GM19397 (cell line): ENCODE results near the gene PPARD.

ENCODE experiments used
- ATAC-seq: cut with Tn5 transposase; IDR thresholded peaks from one replicate; pipeline ENCODE4 v1.9.1; 2021; ENCODE audit warnings: mild to moderate bottlenecking, moderate library complexity; ENCODE audit not compliant: unreplicated experiment

The PPARD gene

GRCh38 chr6:35465646-35466045 lies 123.3 kb downstream of the PPARD start:
- ATAC-seq: no peak

DNA sequence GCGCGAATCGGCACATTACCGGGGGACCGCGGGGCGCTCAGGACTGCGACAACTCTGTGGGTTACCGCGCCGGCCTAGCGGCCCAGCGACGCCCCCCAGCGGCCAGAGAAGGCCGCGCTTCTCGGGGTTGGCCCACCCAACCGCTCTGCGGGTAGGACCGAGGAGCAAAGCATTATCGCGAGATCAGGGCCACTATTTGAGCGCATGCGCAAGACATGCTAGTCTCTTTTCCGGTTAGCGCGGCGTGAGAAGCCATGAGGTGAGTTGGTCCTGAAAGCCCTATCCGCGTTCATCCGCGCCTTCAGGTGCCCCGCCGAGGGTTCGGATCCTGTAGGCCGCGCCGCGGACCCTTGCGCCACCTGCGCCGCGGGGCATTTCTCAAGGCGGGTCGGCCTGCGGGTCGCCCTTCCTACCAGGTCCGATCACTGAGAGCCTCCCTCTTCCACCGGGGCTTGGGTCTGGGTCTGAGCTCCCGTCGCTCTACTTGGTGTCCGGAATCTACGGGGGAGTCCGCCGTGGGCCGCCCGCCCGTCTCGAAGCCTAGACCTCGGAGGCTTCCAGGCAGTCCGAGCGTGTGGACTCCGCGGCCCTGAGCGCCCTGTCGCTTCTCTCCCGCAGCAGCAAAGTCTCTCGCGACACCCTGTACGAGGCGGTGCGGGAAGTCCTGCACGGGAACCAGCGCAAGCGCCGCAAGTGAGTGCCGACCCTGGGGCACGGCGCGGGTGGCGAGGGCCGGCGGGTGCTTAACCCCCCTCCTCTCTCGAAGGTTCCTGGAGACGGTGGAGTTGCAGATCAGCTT lies 126.0 kb downstream of the PPARD start, which contains the start of gene RPL10A:
RPL10A (plus strand) TSS at position 221 of the 799 bp plus-strand sequence; CDS start at position 255, 34 bp downstream.
- peak; percentile 80 for ATAC-seq

DNA sequence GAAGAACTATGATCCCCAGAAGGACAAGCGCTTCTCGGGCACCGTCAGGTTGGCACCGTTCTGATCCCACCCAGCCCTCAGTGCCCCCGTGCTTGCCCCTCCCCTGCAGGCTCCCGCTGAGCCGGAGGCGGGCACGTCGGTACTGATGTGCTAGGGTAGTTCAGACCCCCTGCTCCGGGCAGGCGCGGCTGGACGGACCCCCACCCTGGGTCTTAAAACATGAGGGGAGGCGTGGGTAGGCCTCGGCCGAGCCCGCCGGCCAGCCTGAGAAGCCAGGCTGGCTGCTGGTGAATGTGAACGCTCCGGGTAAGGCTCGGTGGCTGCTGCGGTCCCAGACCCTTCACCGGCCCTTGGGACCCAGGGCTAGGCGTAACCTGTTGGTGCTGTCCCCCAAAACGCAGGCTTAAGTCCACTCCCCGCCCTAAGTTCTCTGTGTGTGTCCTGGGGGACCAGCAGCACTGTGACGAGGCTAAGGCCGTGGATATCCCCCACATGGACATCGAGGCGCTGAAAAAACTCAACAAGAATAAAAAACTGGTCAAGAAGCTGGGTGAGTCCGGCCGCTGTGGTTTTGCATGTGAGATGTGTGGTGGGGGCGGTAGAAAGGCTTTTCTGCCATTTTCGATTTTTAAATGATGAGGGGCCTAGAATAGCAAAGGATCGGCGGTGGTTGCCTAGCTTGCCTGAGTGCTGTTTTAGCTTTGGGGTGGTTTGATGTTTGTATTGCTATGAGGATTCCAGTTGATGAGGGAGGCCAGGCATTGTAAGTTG lies 126.8 kb downstream of the PPARD start:
- ATAC-seq: peak; percentile 2

DNA sequence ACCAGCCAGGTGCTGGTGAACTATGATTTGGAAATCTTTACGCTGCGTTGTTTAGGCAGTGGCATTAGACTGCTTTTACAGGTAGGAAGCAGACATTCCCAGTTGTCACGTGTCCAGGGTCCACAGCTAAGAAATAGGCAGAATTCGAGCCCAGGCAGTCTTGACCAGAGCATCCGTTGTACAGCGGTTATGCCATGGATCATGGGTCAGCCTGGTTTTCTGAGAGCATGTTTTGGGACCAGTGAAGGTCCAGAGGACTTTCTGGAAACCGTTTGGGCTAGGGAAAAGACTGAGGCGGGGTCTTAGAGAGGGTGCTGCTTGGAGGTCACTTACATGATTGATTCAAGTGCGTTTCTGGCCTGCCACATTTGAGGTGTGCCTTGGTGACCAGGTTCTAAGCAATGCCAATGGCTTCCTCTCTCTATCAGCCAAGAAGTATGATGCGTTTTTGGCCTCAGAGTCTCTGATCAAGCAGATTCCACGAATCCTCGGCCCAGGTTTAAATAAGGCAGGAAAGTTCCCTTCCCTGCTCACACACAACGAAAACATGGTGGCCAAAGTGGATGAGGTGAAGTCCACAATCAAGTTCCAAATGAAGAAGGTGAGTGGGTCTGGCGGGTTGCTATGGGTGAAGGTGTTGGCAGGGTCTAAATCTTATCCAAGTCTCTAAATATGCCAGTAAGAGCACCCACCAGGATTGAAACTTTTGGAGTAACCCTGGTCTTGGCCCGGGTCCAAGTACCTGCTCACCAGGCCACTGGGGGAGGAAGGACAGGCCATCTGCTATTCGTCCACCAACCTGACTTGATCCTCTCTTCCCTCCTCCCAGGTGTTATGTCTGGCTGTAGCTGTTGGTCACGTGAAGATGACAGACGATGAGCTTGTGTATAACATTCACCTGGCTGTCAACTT lies 127.6 kb downstream of the PPARD start:
- no peak for ATAC-seq

- no peak for ATAC-seq
Measured at GRCh38 chr6:35470663-35471120, 128.3 kb downstream of the PPARD start.

DNA sequence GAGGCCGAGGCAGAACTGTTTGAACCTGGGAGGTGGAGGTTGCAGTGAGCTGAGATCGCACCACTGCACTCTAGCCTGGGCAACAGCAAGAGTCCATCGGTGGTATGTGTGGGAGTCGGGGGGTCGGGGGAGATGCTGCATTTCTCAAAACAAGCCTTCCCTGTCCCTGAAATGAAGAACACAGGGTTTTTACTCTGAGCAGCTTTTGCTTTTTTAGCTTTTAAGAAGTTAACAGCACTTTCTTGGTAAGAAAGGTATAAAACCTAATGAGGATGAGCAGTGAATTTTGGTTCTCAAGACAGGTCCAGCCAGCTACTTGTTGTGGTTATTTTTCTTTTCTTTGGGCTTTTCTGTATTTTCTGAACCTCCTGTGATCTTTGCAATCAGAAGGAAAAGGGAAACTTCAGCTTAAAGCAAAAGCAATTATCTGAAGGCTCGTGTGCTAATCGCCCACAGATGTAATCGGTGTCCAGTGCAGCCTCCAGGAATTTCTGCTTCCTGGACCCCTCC lies 129.5 kb downstream of the PPARD start:
- ATAC-seq: no peak

DNA sequence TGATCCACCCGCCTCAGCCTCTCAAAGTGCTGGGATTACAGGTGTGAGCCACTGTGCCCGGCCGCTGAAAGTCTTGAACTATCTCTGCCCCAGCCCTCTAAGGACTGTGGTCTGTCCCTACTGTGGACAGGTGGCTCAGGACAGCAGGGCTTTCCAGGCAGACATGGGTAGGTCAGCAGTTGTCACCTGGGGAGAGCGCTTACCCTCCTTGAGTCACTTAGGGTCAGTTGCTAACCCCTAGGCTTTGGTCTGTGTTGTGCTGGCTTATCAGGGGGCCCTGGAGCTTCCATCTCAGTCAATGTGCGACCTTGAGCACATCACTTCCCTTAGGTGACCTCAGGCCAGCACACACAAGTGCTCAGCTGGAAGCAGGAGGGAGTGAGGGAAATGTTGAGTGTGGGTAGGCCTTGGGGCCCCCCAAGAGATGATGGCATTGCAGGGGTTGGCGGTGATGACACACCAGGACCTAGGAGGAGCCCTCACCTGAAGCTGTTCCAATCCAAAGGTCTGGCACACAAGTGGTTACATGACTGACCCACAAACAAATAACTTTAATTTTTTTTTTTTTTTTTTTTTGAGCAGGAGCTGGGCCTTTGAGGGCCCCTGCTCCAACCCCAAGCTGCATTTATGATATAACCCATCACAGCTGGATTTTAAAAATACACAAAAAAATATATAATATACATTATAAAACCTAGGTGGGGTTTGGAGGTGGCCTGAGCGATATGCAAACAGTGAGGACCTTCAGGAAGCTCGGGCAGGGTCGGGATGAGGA lies 130.9 kb downstream of the PPARD start:
- ATAC-seq: no peak

DNA sequence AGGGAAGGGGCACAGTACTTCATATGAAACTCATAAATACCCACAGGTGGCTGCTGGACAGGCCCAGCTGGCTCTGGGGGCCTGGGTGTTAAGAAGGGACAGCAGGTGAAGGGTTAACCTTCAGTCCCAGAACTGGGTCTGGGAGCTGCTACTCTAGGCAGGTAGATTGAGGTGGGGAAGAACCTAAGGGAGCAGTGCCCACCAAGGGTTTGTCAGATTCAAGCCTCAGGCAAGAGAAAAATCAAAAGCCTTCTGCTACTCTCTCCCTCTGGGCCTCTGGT lies 131.4 kb downstream of the PPARD start:
- ATAC-seq: no peak

DNA sequence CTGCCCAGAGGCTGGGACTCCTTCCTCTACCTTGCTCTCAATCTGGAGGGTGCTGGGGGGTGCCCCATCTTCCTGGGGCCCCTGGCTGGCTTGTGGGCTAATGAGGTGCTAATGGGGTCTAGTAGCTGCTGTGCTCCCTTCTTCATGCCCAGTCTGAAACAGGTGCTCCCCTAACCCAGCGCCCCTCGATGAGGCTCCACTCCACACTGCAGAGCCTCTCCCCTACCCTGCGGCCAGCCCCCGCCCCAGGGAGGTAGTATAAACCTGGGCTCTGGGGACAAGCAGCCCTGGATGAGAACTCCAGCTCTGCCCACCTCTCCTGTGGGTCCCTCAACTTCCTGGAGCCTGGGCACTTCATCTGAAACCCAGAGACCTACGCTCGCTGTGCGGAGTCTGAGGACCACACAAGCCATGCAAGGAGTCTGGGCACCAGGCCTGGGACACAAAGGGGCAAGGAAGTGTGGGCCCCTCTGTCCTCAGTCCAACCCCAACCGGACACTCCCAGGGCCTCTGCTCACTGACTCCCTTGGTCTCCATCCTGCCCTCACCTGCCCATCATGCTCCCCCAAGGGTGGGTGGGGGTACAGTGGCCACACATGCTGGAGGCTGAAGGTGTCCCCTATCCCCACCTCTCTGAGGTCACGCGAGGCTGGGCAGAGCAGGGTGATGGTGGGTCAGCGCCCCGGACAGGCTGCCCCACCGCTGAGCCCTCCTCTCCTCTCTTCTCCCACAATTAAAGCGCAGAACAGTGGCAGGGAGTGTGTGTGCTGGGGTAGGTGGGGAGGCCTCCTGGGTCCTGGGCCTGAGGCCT lies 132.0 kb downstream of the PPARD start:
- no peak for ATAC-seq

- ATAC-seq: no peak
Measured at GRCh38 chr6:35474942-35475570, 132.7 kb downstream of the PPARD start.

GRCh38 chr6:35475573-35475972 lies 133.2 kb downstream of the PPARD start:
- ATAC-seq: no peak

GRCh38 chr6:35476004-35476403 lies 133.6 kb downstream of the PPARD start:
- no peak for ATAC-seq

GRCh38 chr6:35477028-35477427 lies 134.7 kb downstream of the PPARD start:
- ATAC-seq: no peak
